Hematopoietic multipotent progenitor cell treated with erythropoietin and hydrocortisone succinate and interleukin-3 and kit ligand, for 8 days (in vitro differentiated cells): Measurements from ENCODE around the gene LAMA3.
A peak's percentile ranks its signal among the peaks of the same experiment; 100 is the strongest.
"Not testable (repeated sequence)": the region's sequence is repeated elsewhere in the genome, so short reads cannot be mapped to it uniquely, and the experiment has no call there.

Source experiments
- DNase-seq: peaks from one replicate; pipeline ENCODE4 v3.0.0-alpha.2; 2015

The LAMA3 gene

GRCh38 chr18:23704806-23705205, 15.6 kb downstream of the LAMA3 start:
- no peak for DNase-seq

GRCh38 chr18:23706971-23707640, 17.9 kb downstream of the LAMA3 start:
- DNase-seq: no peak

GRCh38 chr18:23710068-23710527, 20.8 kb downstream of the LAMA3 start:
- DNase-seq: peak; percentile 12

GRCh38 chr18:23710946-23711345, 21.7 kb downstream of the LAMA3 start:
- DNase-seq: no peak

GRCh38 chr18:23711426-23711825, 22.2 kb downstream of the LAMA3 start:
- no peak for DNase-seq

GRCh38 chr18:23712445-23712844, 23.2 kb downstream of the LAMA3 start:
- DNase-seq: no peak

- DNase-seq: no peak
Measured at GRCh38 chr18:23714576-23714975, 25.3 kb downstream of the LAMA3 start.

- not testable (repeated sequence) for DNase-seq
Measured at GRCh38 chr18:23716079-23716478, 26.8 kb downstream of the LAMA3 start.

- DNase-seq: no peak
Measured at GRCh38 chr18:23716516-23716915, 27.3 kb downstream of the LAMA3 start.

GRCh38 chr18:23716966-23717365, 27.7 kb downstream of the LAMA3 start:
- no peak for DNase-seq

- no peak for DNase-seq
Measured at GRCh38 chr18:23718243-23718720, 29.0 kb downstream of the LAMA3 start.

GRCh38 chr18:23718731-23719130, 29.5 kb downstream of the LAMA3 start:
- DNase-seq: no peak

- DNase-seq: peak; percentile 21
Measured at GRCh38 chr18:23719634-23720201, 30.5 kb downstream of the LAMA3 start.

- DNase-seq: no peak
Measured at GRCh38 chr18:23721696-23722480, 32.6 kb downstream of the LAMA3 start.

GRCh38 chr18:23722646-23723045, 33.4 kb downstream of the LAMA3 start:
- DNase-seq: no peak

- DNase-seq: no peak
Measured at GRCh38 chr18:23723121-23723520, 33.9 kb downstream of the LAMA3 start.

- DNase-seq: no peak
Measured at GRCh38 chr18:23724681-23725080, 35.4 kb downstream of the LAMA3 start.

- DNase-seq: no peak
Measured at GRCh38 chr18:23725351-23725750, 36.1 kb downstream of the LAMA3 start.

- no peak for DNase-seq
Measured at GRCh38 chr18:23725827-23726661, 36.8 kb downstream of the LAMA3 start.

GRCh38 chr18:23727707-23728493, 38.6 kb downstream of the LAMA3 start:
- no peak for DNase-seq

GRCh38 chr18:23730857-23731256, 41.6 kb downstream of the LAMA3 start:
- DNase-seq: no peak

- no peak for DNase-seq
Measured at GRCh38 chr18:23731861-23732260, 42.6 kb downstream of the LAMA3 start.
